HUES48 (cell line): ENCODE data around the gene RIMKLA.

Experiments used
- H3K27ac ChIP-seq: one replicate; pipeline ENCODE4 v1.7.0; 2013; ENCODE audit warnings: low read depth, low read length, inconsistent platforms
- H3K27me3 ChIP-seq: 2 replicates; pipeline ENCODE4 v1.6.1; 2013; ENCODE audit warnings: mild to moderate bottlenecking, low read length; ENCODE audit not compliant: control insufficient read depth, insufficient read depth
- H3K36me3 ChIP-seq: 2 replicates; pipeline ENCODE4 v1.6.1; 2013; ENCODE audit warnings: low read length; ENCODE audit not compliant: control insufficient read depth, insufficient read depth
- H3K4me1 ChIP-seq: 2 replicates; pipeline ENCODE4 v1.6.1; 2013; ENCODE audit warnings: mild to moderate bottlenecking, low read length; ENCODE audit not compliant: control insufficient read depth, insufficient read depth
- H3K4me3 ChIP-seq: 2 replicates; pipeline ENCODE4 v1.5.1; 2013; ENCODE audit warnings: mild to moderate bottlenecking, low read depth, low read length
- H3K9ac ChIP-seq: 2 replicates; pipeline ENCODE4 v1.6.1; 2013; ENCODE audit warnings: mild to moderate bottlenecking, low read depth, low read length, moderate library complexity
- H3K9me3 ChIP-seq: 2 replicates; pipeline ENCODE4 v1.6.1; 2013; ENCODE audit warnings: low read length; ENCODE audit not compliant: control insufficient read depth, insufficient read depth

RIMKLA gene

GRCh38 chr1:42414551-42415496 lies 34.2 kb downstream of the RIMKLA start:
- H3K4me1 ChIP-seq = peaks cover 19% of the 10 kb centered on the region
- H3K36me3 ChIP-seq = peaks cover 3% of the 10 kb centered on the region; the same call in 1 of the 2 replicates
- H3K9me3 ChIP-seq = no peaks in the 10 kb centered on the region
- no peak overlapping the region for H3K4me3 ChIP-seq
- H3K9ac ChIP-seq = no peak overlapping the region
- H3K27ac ChIP-seq = no peak overlapping the region
- no peaks in the 10 kb centered on the region for H3K27me3 ChIP-seq

DNA sequence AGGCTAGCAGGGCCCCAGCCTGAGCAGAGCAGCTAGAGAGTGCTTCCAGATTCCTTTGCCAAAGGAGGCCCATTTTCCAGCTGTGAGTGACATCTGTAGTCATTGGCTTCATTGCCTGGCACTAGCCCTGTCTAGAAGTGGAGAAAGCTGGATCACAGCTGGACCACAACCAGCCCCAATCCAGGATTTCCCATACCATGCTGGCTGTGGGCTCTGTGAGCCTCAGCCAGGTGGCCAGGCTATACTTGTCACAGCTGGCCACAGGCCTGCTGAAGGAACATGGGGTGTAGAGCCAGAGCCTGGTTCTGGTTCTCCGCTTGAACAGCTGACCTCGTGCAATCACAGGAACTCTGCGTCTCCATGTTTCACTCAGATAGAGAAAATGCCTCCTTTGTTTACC lies 36.6 kb downstream of the RIMKLA start:
- Histone ChIP-seq H3K9me3 (no peaks in the 10 kb centered on the region), H3K4me3 (no peak overlapping the region), H3K27ac (no peak overlapping the region), H3K27me3 (no peaks in the 10 kb centered on the region), H3K36me3 (peaks cover 3% of the 10 kb centered on the region; the same call in 1 of the 2 replicates), H3K4me1 (peaks cover 19% of the 10 kb centered on the region), H3K9ac (no peak overlapping the region)

DNA sequence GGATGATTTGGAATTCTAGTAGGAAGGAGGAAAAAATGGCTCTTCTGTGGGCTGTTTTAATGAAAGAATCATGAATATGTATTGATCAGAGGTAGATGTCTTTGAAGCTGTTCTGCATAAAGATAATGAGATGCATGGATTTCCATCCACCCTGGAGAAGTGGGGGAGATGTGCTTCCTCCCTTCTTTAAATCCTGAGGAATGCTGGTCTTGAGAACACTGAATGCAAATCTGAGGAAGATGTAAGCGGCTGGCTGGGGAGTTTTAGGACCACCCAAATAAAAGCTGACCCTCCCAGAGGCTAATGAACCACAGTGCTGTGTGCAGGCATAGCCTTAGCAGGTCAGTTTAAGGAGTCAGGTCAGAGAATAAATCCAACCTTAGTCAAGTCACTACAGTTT lies 37.9 kb downstream of the RIMKLA start:
- no peak overlapping the region; the same call in 1 of the 2 replicates for H3K4me3 ChIP-seq
- H3K9ac ChIP-seq = 0 out of 2 replicates have a peak overlapping the region, but pooled peaks have one; percentile 10
- no peaks in the 10 kb centered on the region for H3K27me3 ChIP-seq
- H3K27ac ChIP-seq = peak overlapping the region; percentile 63
- no peaks in the 10 kb centered on the region for H3K9me3 ChIP-seq
- peaks cover 19% of the 10 kb centered on the region for H3K4me1 ChIP-seq
- H3K36me3 ChIP-seq = peaks cover 3% of the 10 kb centered on the region; the same call in 1 of the 2 replicates

- H3K27me3 ChIP-seq = no peaks in the 10 kb centered on the region
- peak overlapping the region; percentile 63 for H3K27ac ChIP-seq
- H3K9me3 ChIP-seq = no peaks in the 10 kb centered on the region
- no peak overlapping the region for H3K4me3 ChIP-seq
- H3K36me3 ChIP-seq = peaks cover 3% of the 10 kb centered on the region; the same call in 1 of the 2 replicates
- 0 out of 2 replicates have a peak overlapping the region, but pooled peaks have one; percentile 10 for H3K9ac ChIP-seq
- H3K4me1 ChIP-seq = peaks cover 19% of the 10 kb centered on the region
Measured at GRCh38 chr1:42419126-42419821, 38.7 kb downstream of the RIMKLA start.

GRCh38 chr1:42420121-42420520 lies 39.5 kb downstream of the RIMKLA start:
- Histone ChIP-seq H3K9me3 (no peaks in the 10 kb centered on the region), H3K4me1 (peaks cover 19% of the 10 kb centered on the region), H3K9ac (no peak overlapping the region), H3K27ac (no peak overlapping the region), H3K4me3 (no peak overlapping the region), H3K27me3 (no peaks in the 10 kb centered on the region), H3K36me3 (no peaks in the 10 kb centered on the region)

GRCh38 chr1:42420911-42421585 lies 40.5 kb downstream of the RIMKLA start:
- Histone ChIP-seq H3K36me3 (no peaks in the 10 kb centered on the region), H3K9ac (no peak overlapping the region), H3K9me3 (no peaks in the 10 kb centered on the region), H3K27ac (no peak overlapping the region), H3K4me3 (no peak overlapping the region), H3K4me1 (peaks cover 19% of the 10 kb centered on the region), H3K27me3 (no peaks in the 10 kb centered on the region)

GRCh38 chr1:42422737-42423136 lies 42.1 kb downstream of the RIMKLA start:
- H3K9me3 ChIP-seq = no peaks in the 10 kb centered on the region
- no peak overlapping the region for H3K27ac ChIP-seq
- H3K9ac ChIP-seq = no peak overlapping the region
- no peaks in the 10 kb centered on the region for H3K36me3 ChIP-seq
- peaks cover 23% of the 10 kb centered on the region for H3K4me1 ChIP-seq
- H3K27me3 ChIP-seq = no peaks in the 10 kb centered on the region
- H3K4me3 ChIP-seq = no peak overlapping the region

GRCh38 chr1:42423681-42424080 lies 43.1 kb downstream of the RIMKLA start:
- Histone ChIP-seq H3K4me1 (peaks cover 15% of the 10 kb centered on the region), H3K27ac (no peak overlapping the region), H3K27me3 (no peaks in the 10 kb centered on the region), H3K36me3 (no peaks in the 10 kb centered on the region), H3K4me3 (no peak overlapping the region), H3K9ac (no peak overlapping the region), H3K9me3 (no peaks in the 10 kb centered on the region)

DNA sequence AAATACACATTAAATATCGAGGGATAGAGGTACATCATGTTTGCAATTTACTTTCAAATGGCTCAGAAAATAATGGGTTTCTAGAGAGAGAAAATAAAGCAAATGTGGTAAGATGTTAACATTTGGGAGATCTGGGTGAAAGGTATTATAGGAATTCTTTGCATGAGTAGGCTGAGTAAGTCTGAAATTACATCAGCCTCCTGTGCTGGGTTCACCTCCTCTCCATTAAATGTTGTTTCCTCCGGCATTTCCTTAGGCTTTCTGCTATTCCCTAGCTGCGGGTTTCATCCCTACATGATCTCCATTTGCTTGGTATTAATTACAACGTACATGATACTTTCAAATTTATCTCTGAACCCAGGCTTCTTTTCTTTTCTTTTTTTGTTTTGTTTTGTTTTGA lies 43.6 kb downstream of the RIMKLA start:
- H3K36me3 ChIP-seq = no peaks in the 10 kb centered on the region
- no peak overlapping the region for H3K27ac ChIP-seq
- no peaks in the 10 kb centered on the region for H3K27me3 ChIP-seq
- no peak overlapping the region for H3K4me3 ChIP-seq
- H3K9me3 ChIP-seq = no peaks in the 10 kb centered on the region
- peaks cover 9% of the 10 kb centered on the region; the same call in 1 of the 2 replicates for H3K4me1 ChIP-seq
- H3K9ac ChIP-seq = no peak overlapping the region

DNA sequence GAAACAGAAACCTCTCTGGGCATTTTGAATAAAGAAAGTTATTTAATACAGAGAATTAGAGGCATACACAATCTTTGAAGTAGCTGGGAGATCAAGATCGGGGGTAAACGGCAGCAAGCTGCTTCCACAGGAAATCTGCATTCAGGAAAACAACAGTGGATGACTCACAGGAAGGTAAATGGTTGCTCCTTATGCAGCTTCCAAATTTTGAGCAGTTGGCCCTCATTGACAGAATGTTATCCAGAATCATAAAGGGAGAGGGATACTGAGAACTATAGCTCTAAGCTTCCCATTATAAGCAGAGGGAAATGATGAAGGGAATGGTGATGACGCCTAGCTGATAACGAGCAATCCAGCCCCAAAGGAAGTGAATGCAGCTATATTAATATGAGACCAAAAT lies 46.6 kb downstream of the RIMKLA start:
- peak overlapping the region; percentile 5 for H3K27ac ChIP-seq
- no peak overlapping the region for H3K9ac ChIP-seq
- no peak overlapping the region for H3K4me3 ChIP-seq
- no peaks in the 10 kb centered on the region for H3K9me3 ChIP-seq
- H3K4me1 ChIP-seq = 0 out of 2 replicates have a peak, but pooled peaks cover 4% of the 10 kb centered on the region
- H3K36me3 ChIP-seq = no peaks in the 10 kb centered on the region
- H3K27me3 ChIP-seq = no peaks in the 10 kb centered on the region
